AG09319 (cell line): Measurements from ENCODE around the gene DCLK2.

Experiments used
- DNase-seq: peaks from one replicate; pipeline ENCODE4 v3.0.0-alpha.2; 2010; ENCODE audit warnings: low read depth; ENCODE audit errors: extremely low read depth
- TF ChIP-seq, protein P1 (sequence below): IDR thresholded peaks from 2 replicates; pipeline ENCODE4 v1.5.1; 2011; ENCODE audit warnings: low read depth, mild to moderate bottlenecking, inconsistent platforms, low read length, moderate library complexity

The DCLK2 gene

DNA sequence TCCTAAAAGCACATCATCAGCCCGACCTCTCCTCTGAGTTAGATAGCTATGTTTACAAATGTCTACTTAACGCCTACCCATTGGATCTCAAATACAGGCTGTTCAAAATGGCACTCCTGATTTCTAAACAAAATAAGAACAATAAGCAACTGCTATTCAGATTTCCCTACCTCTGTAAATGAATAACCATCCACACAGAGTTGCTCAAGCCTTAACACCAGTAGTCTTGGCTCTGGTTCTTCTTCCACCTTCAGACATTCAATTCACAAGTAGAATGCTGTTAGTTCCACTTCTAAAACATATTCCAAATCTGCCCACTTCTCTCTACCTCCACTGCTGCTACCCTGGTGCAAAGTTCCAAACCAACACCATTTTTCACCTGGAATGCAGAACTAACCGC, 27.1 kb upstream of the DCLK2 start:
- TF ChIP-seq, protein P1, sequence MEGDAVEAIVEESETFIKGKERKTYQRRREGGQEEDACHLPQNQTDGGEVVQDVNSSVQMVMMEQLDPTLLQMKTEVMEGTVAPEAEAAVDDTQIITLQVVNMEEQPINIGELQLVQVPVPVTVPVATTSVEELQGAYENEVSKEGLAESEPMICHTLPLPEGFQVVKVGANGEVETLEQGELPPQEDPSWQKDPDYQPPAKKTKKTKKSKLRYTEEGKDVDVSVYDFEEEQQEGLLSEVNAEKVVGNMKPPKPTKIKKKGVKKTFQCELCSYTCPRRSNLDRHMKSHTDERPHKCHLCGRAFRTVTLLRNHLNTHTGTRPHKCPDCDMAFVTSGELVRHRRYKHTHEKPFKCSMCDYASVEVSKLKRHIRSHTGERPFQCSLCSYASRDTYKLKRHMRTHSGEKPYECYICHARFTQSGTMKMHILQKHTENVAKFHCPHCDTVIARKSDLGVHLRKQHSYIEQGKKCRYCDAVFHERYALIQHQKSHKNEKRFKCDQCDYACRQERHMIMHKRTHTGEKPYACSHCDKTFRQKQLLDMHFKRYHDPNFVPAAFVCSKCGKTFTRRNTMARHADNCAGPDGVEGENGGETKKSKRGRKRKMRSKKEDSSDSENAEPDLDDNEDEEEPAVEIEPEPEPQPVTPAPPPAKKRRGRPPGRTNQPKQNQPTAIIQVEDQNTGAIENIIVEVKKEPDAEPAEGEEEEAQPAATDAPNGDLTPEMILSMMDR = no peak
- no peak for DNase-seq

DNA sequence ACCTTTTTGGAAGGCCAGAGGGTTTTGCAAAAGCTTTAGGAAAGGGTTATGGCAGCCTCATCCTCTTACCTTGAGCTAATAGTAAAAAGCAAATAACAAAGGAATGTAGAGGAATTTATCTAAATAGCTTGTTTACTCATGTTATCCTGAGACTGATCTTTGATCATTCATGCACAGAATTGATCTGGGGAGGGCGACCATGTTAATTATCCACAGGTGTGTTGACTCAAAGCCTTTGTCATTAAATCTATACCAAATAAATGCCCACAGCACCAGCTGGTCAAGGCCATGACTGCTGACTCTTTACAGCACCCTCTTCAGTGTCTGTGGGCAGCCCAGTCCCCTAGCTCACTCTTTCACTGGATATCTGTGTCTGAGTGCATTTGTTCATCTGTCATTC, 22.8 kb upstream of the DCLK2 start:
- TF ChIP-seq, protein P1 = no peak
- no peak for DNase-seq

DNA sequence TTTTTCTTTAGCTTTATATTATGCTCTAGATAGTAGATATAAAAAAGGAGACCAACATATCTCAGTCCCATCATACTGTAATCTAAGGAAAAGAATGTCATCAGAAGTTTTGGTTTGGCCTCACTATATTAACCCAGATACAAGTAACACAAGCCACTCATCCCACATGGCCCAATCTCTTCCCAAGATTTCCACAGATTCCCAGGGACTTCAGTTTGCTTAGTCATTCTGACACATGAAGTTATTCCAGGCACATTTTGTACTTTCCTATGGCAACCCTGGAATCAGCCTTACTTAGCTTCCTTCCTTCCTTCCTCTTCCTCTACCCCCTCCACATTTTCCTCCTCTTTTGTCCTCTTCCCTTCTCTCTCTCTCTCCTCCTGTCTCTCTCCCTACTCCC, 21.7 kb upstream of the DCLK2 start:
- DNase-seq = no peak
- TF ChIP-seq, protein P1 = no peak

DNA sequence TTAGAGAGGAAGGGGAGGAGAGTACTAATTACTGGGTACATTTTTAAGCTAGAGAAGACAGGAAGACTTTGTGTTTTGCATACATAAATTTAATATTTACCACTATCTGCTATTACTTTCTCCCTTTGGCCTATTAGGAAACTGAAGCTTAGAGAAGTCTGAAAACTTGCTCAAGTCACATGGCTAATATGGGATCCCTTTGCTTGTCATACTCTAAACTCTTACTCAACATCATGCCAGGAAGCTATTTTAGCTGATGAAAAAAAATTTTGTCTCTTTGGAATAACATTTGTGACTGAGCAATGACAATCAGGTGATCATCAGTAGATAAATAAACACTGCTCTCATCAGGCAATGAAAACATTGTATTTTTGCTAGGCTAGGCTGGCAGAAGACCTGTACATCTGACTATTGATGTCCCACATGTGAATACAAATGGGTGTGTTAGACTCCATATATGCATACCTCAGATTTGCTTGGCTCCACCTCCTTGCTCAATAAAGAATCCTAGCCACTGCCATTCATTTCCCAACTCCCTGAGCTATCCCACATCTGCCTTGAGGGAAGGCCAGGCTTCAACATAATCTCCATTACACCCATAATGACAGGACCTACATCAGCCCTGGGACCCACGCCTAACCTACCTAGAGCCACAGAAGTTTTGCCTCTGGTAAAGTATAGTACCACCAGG, 17.0 kb upstream of the DCLK2 start:
- no peak for DNase-seq
- TF ChIP-seq, protein P1 = no peak

DNA sequence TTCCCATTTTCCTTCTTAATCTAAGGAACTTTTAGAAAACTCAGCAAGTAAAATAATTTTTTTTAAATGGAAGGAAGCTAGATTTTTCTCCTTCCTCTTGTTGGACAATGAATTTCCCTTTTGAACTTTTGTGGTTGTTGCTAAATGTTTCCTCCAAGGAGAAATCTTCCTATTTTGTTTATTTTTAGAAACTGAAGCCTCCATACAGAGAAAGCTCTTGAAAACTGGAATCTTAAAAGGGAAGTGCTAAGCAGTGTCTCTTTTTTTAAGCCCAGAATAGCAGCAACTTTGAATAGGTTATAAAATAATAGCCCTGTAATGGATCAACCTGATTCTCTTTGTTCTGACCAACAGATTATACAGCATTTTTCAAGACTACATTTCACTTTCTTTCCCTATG, 15.1 kb upstream of the DCLK2 start:
- no peak for DNase-seq
- TF ChIP-seq, protein P1 = no peak

DNA sequence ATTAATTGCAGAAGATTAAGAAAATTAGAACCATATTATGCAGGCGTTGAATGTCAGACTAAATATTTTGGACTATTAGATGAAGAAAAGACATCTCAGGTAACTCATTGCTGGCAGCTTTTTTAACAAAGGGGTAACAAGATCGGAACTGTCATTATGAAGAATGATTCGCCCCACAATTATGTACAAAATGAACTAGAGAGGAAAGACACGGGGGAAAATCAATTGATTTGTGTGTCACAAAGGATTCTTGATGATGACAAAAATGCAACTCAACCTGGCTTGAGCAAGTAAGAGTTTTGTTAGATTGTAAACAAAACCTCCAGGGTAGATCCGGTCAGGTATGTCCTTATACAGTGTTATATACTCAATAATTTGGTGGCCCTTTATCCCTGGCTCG, 12.5 kb upstream of the DCLK2 start:
- DNase-seq = no peak
- TF ChIP-seq, protein P1 = no peak

DNA sequence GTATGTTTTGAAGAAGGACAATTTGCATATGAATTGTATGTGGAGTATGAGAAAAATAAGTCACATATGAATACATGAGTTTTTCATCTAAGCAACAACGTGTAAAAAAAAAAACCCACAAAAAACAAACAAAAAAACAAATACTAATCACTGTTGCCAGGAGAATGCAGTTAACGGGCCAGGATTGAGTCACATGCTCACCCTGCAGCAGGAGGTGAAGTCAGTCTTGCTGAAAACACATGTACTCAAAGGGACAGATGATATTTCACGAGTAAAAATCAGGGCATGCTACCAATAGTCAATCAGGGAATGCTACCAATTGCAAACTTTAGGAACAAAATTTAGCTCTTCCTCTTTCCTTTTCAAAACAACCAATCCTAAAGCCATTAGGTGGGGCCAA, 10.4 kb upstream of the DCLK2 start:
- TF ChIP-seq, protein P1 = no peak
- DNase-seq = no peak
